Cardiac fibroblast (primary cell): ENCODE measurements around the gene PSMD1.

Experiments used
- DNase-seq, 2 donors: peaks; one replicate each; pipeline versions ENCODE4 v3.0.0 to v3.0.0-alpha.2; 2010; ENCODE audit warnings: low read depth in 2 of 2
- H3K4me3 ChIP-seq, 2 donors: replicated peaks in 1 of 2; 1 replicate in 1 of 2; 2 replicates in 1 of 2; pipeline ENCODE4 v1.5.1; 2011; ENCODE audit warnings: low read depth in 2 of 2, low read length in 2 of 2, mild to moderate bottlenecking in 2 of 2, moderate library complexity in 1 of 2
- TF ChIP-seq, protein P1 (sequence below): IDR thresholded peaks from one replicate; pipeline ENCODE4 v1.5.1; 2011; ENCODE audit warnings: low read depth, mild to moderate bottlenecking, low read length, inconsistent platforms

PSMD1 gene

DNA sequence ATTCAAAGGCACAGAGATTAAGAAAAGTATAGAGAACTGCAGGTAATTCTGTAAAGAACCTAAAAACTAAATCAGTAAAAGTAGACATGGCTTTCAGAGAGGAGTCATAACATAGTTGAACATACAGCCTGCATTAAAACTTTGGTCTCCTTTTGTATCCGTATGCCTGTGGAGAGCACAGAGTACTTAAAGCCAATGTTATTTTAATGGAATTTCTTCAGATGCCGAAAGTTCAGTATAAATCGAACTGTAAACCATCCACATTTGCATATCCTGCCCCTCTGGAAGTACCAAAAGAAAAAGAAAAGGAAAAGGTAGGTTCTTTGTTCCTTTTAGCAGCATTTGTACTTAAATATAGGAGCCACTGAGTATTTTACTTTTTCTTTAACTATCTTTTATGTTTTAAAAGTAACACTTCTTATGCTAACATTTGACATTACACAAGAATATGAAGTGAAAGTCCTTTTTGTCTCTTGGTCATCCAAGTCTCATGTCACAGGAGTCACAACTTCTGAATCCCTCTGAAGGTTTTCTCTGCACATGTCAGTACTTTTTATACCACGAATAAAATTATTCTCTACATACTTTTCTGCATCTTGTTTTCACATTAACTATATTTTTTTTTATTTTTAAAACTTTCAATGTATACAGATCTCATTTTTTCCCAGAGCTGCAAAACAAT, 106.9 kb downstream of the PSMD1 start:
- DNase-seq = no peak
- no peak overlapping the region for H3K4me3 ChIP-seq
- TF ChIP-seq, protein P1, sequence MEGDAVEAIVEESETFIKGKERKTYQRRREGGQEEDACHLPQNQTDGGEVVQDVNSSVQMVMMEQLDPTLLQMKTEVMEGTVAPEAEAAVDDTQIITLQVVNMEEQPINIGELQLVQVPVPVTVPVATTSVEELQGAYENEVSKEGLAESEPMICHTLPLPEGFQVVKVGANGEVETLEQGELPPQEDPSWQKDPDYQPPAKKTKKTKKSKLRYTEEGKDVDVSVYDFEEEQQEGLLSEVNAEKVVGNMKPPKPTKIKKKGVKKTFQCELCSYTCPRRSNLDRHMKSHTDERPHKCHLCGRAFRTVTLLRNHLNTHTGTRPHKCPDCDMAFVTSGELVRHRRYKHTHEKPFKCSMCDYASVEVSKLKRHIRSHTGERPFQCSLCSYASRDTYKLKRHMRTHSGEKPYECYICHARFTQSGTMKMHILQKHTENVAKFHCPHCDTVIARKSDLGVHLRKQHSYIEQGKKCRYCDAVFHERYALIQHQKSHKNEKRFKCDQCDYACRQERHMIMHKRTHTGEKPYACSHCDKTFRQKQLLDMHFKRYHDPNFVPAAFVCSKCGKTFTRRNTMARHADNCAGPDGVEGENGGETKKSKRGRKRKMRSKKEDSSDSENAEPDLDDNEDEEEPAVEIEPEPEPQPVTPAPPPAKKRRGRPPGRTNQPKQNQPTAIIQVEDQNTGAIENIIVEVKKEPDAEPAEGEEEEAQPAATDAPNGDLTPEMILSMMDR = no peak

DNA sequence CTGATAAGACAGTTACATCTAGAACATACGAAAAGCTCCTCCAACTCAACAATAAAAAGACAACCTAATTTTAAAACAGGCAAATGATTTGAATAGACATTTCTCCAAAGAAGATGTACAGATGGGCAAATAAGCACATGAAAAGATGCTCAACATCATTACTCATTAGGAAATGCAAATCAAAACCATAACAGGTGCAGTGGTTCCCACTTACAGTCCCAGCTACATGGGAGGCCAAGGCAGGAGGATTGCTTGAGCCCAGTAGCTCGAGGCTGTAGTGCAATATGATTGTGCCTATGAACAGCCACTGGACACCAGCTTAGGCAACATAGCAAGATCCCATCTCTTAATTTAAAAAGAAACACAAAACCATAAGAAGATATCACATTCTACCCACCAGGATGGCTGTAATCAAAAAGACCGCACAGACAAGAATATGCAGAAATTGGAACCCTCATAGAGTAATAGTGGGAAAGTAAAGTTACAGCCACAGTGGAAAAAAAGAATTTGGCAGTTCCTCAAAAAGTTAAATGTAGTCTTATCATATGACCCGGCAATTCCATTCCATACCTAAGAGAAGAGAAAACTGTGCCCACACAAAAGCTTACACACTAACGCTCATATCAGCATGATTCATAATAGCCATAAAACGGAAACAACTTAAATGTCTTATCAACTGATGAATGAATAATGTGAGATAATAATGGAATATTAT, 111.2 kb downstream of the PSMD1 start:
- H3K4me3 ChIP-seq = no peak overlapping the region
- TF ChIP-seq, protein P1 = no peak
- DNase-seq = peak in 1 of 2 donors; percentile 57

DNA sequence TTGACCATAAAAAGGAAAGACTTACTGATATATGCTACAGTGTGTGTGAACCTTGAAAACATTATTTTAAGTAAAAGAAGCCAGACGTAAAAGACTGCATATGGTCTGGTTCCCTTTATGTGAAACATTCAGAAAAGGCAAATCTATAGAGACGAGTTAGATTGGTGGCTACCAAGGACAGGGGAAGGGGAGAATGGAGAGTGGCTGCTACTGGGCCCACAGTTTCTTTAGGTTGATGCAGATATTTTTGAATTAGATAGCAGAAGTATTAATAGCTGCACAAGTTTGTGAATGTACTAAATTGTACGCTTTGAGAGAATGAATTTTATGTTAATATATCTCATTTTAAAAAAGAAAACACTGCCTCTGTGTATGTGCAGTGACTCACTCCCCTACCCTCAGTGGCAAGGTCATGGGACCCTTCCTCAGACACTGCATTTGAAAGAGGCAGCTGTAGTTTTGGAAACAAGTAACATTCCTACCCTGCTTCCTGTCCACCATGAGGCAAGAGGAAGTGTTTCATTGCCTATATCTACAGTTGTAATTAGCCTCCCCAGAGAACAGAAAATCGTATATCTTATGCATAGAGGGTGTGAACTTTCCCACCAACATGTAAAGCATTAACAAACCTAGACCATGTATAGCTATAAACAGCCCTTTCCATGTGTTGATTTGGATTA, 111.9 kb downstream of the PSMD1 start:
- H3K4me3 ChIP-seq = no peak overlapping the region
- peak in 1 of 2 donors; percentile 38 for DNase-seq
- TF ChIP-seq, protein P1 = no peak

DNA sequence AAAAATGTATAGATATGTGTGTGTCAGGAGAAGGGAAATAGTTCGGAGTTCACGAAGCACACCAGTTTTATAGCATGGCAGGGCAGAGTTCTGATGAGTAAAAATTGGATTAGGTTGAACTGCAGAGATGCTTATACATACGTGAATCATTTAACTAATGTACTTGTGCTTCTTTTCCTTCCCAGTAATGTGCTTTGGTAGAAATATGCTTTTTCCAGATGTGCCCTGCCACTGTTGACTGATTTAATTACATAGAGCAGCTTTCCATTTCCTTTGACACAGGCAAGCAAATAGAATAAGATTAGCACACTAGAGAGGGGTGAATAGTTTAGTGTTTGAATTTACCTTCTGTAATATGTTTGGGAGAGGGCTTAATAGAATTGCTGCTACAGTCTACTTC, 112.8 kb downstream of the PSMD1 start:
- DNase-seq = no peak
- H3K4me3 ChIP-seq = no peak overlapping the region
- TF ChIP-seq, protein P1 = no peak

DNA sequence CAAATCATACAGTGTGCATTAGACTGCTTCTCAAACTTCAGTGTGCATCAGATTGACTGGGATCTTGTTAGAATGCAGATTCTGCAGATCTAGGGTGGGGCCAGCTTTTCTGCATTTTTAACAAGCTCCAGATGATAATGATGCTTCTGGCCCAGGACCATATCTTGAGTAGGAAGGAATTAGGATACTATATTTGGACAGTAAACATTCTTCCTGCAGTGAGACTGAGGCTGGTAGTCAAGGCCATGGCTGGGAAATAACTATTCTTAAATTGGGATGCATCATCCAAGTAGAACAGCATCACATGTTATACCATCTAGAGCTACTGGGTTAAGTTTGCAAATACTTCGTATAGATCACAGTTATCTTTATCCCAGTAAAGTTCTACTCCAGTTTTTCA, 113.4 kb downstream of the PSMD1 start:
- TF ChIP-seq, protein P1 = no peak
- DNase-seq = peak in 1 of 2 donors; percentile 67
- no peak overlapping the region for H3K4me3 ChIP-seq

DNA sequence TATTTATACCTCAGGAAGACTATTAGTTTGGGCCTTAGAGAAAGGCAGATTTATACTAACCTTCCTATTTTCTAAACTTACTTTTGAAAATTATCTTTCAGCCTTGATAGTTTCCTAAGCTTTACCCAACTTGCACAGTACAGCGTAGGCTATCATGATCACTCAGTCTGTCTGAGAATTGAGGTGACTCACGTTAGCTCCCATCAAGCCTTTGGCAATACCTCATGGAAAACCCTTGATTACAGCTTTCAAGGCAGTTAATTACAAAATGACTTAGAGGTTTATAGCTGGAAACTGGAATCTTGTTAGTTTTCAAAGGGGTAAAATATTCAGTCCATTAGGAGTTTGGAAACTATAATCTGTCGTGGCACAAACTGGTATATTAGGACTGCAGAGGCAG, 115.4 kb downstream of the PSMD1 start:
- H3K4me3 ChIP-seq = no peak overlapping the region
- DNase-seq = peak in 1 of 2 donors; percentile 65
- TF ChIP-seq, protein P1 = no peak
